Stimulated activated CD4-positive, alpha-beta T cell treated with anti-CD3 and anti-CD28 coated beads, Interleukin-1b, Interleukin-23, amount 100 ng/mL, for 48 hours (primary cell): Measurements from ENCODE around the gene OBSL1.

Experiments
- DNase-seq: peaks from one replicate; pipeline ENCODE4 v3.0.0-alpha.2; 2020

Gene OBSL1

DNA sequence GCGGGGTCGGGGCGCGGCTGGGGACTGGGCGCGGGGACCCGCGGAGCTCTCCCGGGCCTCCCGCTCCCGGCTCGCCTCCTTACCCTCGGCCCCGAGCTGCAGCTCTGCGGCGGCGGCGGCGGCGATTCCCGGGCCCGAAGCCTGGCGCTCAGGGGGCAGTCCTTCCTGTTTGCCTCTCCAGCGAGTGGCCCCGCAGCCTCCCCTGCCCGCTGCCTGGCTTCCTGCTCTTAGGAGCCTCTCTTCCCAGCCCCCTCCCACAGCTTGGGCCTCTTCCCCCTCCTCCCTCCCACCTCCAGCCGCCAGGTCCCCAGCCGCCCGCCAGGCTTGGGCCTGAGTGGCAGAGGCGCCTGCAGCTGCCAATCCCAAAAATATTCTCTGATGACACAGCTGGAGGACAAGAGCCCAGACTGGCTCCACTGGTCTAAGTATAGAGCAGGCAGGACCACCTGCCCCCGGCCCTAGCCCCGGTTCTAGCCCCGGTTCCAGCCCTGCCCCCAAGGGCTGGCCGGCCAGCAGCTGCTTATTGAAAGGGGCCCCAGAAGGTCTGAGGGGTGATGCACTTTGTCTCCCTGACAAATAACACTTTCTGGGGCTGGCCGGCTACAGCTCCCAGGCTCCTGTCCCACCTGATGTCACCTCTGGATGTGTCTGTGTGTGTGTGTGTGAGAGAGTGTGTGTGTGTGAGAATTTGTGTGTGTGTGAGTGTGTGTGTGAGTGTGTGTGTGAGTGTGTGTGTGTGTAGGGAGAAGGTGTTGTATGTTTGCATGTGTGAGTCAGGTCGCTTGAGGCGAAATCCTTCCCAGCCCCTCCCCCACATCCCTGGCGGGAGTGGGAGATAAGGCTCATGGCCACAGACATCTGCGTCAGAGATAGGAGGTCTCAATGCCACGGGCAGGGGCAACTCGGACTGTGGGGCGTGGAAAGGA lies at the start of gene OBSL1:
TSS of gene OBSL1 (minus strand) at position 229 of the 926 bp plus-strand sequence. CDS start 307 bp downstream, outside the sequence.
- no peak for DNase-seq

- no peak for DNase-seq
Observed at GRCh38 chr2:219620546-219620945, 49.2 kb upstream of the OBSL1 start.

- DNase-seq: no peak
Observed at GRCh38 chr2:219619235-219619634, 47.9 kb upstream of the OBSL1 start.

- DNase-seq: no peak
Observed at GRCh38 chr2:219618733-219619122, 47.4 kb upstream of the OBSL1 start.

GRCh38 chr2:219616550-219616949 lies 45.2 kb upstream of the OBSL1 start:
- no peak for DNase-seq

DNA sequence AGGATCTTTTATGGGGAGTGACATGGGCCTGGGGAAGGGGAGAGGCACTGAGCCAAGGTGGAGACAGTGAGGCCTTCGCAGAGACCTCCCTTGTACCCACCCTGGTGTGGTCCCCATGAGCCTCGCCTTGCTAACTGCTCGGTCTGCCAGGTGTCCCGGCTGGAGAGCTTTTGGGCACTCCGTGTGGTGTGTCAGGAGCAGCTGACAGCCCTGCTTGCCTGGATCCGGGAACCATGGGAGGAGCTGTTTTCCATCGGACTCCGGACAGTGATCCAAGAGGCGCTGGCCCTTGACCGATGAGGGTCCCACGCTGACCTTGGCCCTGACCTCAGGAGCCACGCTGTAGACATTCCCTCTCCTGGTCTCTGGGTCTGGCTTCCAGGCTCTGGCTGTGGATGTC lies 44.6 kb upstream of the OBSL1 start:
- DNase-seq: no peak

- no peak for DNase-seq
Observed at GRCh38 chr2:219615036-219615435, 43.7 kb upstream of the OBSL1 start.

DNA sequence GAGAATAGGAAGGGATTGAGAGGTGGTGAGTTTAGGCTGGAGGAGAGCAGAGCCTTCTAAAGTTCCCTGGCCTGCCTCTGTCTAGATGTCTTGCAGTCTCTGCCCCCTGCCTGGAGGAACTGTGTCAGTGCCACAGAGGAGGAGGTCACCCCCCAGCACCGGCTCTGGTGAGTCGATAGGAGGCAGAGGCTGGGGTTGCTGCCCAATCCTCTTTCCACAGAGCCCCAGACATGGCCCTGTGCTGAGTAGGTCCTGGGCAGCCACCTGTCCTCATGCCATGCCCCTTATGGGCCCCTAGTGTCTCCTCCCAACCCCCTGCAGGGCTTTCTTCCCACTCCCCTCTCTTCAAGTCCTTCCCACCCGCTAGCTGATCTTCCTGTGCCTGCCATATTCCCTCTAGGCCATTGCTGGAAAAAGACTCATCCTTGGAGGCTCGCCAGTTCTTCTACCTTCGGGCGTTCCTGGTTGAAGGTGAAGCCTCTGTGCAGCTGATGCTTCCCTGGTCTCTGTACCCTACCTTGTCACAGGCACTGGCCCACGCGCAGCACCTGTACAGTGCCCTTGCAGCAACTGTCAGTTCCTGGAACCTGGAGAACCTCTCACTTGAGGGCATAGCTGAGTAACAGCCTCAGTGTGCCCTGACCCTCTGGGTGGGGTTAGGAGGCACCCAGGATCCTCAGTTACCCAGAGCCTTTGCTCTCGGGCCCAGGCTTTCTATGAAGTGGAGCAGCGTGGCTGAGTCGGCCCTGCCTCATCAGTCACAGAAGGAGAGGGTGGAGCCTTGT lies 42.9 kb upstream of the OBSL1 start:
- no peak for DNase-seq

DNA sequence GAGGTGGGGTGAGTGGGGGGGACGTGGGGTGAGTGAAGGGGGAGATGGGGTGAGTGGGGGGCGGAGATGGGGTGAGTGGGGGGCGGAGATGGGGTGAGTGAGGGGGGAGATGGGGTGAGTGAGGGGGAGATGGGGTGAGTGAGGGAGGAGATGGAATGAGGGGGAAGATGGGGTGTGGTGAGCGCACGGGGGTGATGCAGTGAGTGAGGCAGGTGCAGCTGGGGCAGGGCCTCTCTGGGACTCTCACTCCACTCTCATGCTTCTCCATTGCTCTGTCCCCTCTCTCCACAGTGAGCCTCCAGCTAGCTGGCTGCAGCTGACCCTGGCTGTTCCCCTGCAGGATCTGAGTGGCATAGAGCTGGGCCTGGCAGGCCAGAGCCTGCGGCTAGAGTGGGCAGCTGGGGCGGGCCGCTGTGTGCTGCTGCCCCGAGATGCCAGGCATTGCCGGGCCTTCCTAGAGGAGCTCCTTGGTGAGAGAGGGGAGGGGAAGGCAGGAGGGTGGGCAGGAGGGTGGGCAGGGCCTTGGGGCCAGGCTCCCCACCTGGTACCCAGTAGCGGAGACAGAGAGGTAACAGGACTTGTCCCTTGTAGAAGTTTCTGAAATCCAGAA lies 42.2 kb upstream of the OBSL1 start:
- DNase-seq: no peak

DNA sequence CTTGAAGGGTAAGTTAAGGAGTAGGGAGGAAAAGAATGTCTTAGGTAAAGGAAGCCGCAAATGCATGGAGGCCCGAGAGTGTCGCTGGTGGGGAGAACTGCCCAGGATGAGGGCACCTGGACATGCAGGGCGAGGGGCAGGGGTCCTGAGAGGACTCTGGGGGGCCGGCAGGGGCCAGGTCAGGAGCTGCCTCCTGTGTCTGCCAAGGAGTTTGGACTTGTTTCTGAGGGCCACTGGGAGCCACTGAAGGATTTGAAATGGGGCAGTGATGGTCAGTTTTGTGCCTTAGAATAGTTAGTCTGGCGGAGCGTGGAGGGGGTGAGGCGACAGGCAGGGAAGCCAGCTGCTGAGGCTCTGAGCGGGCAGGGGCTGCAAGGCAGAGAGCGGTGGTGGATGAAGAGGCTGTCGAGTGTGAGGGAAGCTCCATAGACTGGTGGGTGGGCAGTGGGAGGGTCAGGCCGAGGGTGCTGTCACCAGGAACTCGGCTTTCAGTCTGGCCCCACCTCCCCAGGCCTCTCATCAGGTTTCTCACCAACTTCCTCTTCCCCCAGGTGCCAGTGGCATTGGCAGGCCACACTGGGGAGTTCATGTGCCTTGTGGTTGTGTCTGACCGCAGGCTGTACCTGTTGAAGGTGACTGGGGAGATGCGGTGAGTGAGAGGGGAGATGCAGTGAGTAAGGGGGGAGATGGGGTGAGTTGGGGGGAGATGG lies 41.4 kb upstream of the OBSL1 start:
- DNase-seq: no peak

- no peak for DNase-seq
Observed at GRCh38 chr2:219611866-219612576, 40.7 kb upstream of the OBSL1 start.

DNA sequence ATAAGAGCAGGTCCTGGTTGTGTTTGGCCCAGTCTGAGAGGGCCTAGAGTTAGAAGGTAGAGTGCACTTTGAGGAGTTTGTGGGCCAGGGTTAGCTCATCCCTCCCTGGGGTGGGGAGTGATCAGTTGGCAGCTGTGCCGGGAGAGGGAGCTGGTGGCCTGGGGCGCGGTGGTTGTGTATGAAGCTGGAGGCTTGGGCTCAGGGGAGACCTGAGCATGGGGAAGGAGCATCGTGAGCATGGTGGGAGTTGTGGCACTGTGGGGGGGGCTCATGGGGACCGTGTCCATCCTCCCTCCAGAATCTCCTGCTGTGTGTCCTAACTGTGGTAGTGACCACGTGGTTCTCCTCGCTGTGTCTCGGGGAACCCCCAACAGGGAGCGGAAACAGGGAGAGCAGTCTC lies 40.0 kb upstream of the OBSL1 start:
- DNase-seq: no peak

- DNase-seq: no peak
Observed at GRCh38 chr2:219609149-219609750, 37.9 kb upstream of the OBSL1 start.

DNA sequence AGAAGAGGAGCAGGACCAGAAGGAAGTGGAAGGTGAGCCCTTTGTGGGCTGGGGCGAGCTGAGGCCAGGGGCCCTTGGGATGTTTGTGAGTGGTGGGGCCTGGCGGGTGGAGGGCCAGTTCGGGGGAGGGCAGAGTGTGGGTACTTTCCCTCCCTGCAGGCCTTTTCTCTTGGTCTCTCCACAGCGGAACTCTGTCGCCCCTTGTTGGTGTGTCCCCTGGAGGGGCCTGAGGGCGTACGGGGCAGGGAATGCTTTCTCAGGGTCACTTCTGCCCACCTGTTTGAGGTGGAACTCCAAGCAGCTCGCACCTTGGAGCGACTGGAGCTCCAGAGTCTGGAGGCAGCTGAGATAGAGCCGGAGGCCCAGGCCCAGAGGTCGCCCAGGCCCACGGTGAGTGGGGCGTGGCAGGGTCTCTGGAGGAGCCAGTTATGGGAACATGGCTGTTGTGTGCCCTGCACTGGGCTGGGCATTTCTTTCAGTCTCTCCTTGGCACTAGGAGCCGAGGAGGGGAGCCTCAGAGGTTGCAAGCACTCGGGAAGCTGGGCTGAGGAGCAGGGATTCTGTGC lies 37.1 kb upstream of the OBSL1 start:
- no peak for DNase-seq

DNA sequence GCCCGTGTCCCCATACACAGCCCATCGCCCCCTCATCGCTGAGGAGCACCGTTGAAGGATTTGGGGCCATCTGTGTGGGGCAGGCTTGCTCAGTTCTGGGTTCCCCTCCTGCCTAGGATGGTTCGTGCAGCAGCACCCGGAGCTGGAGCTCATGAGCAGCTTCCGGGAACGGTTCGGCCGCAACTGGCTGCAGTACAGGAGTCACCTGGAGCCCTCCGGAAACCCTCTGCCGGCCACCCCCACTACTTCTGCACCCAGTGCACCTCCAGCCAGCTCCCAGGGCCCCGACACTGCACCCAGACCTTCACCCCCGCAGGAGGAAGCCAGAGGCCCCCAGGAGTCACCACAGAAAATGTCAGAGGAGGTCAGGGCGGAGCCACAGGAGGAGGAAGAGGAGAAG lies 36.6 kb upstream of the OBSL1 start:
- DNase-seq: no peak

DNA sequence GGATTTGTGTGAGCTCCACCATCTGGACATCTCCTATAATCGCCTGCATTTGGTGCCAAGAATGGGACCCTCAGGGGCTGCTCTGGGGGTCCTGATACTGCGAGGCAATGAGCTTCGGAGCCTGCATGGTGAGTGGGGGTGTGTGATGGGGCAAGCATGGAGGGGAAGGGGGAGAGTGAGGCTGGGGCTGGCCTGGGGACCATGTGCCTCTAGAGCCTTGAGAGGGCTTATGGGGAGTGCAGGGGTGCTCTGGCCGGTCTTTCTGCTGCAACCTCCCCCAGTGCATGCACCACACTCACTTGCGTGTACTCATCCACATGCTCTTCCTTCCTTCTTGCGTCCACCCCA lies 34.2 kb upstream of the OBSL1 start:
- no peak for DNase-seq

DNA sequence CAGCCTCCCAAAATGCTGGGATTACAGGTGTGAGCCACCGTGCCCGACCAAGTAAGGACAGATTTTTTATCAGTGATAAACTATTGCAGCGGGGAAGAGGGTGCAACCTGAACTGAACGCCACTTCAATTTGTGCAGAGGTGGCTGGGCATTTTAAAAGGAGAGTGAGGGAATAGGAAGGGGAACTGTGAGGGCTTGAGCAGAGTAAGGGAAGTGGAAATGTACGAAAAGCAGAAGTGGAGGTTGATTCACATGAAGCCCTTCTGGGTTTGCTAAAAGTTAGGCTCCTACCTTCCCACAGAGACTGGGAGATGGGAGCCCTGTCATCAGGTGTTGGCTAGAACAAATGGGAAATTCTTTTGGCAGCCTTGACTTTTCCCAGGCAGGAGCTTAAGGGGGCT lies 32.4 kb upstream of the OBSL1 start:
- DNase-seq: no peak

GRCh38 chr2:219598308-219599078 lies 27.2 kb upstream of the OBSL1 start:
- DNase-seq: no peak

- DNase-seq: peak; percentile 89
Observed at GRCh38 chr2:219597552-219598307, 26.4 kb upstream of the OBSL1 start, which contains the start of gene STK11IP. Gene STK11IP (plus strand): TSS chr2:219597857. CDS start chr2:219598120, 263 bp downstream.
